Stimulated activated CD4-positive, alpha-beta T cell treated with anti-CD3 and anti-CD28 coated beads, Interleukin-1b, Interleukin-23, amount 100 ng/mL, for 4 hours (primary cell): Measurements from ENCODE around the gene CNTNAP2.

Source experiments
- DNase-seq, 2 donors: peaks; one replicate each; pipeline ENCODE4 v3.0.0-alpha.2; 2020; ENCODE audit warnings: low read depth in 2 of 2

Gene CNTNAP2

DNA sequence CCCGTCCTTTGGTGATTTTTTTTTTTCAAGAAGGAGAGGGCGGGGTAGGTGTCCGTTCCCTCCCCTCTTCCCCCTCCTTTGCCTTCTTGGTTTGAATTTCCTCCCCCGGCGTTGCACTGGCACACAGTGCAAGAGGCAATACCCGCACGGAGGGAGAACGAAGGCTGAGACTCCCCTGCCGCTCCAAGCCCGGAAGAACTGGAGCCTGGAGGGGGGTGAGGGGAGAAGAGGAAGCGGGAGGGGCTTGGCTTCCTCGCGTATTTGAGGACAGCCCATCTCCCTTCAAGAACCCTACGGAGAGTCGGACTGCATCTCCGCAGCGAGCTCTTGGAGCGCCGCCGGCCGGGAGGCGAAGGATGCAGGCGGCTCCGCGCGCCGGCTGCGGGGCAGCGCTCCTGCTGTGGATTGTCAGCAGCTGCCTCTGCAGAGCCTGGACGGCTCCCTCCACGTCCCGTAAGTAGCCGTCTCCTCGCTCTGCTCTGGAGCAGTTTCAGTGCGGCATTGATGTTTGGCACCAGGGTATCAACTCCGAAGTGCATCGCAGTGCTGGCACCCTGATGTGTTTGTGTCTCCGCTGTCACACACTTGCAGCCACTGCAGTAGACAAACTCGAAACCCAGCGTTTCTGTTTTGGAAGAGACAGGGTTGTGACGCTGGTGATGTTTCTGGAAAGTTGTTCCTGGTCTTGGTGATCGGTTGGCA, at the start of gene CNTNAP2:
TSS of gene CNTNAP2 (plus strand) at position 281 of the 702 bp plus-strand sequence. CDS start at position 357, 76 bp downstream.
- DNase-seq = no peak

DNA sequence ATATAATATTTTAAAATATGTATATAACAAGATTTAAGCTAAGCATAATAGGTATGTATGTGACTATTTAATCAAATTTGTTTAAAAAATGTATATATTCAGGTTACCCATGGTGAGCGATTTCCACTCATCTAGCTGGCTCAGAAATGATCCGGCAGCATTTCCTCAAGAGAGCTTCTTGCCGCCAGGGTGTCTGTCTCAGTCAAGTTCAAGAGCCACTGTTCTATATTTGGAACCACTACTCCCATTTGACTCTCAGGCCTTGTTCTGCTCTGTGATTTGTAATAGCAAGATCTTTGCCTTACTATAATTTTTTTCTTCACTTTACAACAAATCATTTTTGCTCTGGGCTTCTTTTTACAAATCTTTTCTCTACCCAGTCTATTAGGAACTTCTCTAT, 48.7 kb upstream of the CNTNAP2 start:
- DNase-seq = no peak

DNA sequence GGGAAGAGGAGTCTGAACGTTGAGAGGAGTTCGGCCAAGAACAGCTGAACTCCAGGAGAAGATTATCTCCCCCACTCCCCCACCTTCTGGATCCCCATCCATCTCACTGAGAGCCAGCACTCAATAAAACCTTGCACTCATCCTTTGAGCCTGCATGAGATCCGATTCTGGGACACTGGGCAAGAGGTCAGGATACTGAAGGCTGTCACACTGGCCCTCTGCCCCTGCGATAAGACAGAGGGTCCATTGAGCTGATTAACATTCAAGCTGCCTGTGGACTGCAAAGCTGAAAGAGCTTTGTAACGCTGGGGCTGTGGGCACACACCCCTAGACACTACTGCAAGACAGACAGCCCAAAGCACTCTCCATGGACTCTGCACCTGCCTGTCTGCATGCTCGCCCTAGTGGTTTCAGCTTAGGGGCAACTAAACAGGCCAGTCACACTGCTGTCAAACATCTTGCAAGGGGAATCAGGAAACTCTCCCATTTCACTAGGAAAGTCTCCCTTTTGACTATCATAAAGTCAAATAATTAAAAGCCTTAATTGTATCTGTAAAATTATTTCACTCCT, 42.3 kb upstream of the CNTNAP2 start:
- DNase-seq = no peak

DNA sequence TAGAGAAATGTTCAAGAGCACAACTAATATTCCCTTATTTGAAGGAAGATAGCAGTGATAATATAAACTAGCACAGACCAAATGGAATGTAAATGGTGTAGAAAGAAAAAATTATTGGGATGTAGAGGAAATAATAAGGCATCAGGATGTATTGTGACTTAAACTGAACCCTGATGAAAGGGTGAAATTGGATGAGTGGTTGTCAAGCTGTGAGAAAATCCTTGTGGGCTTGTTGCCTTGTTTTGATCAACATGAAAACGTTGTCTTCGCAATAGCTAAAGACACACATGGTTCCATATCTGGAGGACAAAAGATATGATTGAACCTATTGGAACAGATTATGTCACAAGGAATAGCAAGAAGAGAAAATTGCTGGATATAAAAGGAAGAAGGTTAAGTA, 40.3 kb upstream of the CNTNAP2 start:
- DNase-seq = no peak

DNA sequence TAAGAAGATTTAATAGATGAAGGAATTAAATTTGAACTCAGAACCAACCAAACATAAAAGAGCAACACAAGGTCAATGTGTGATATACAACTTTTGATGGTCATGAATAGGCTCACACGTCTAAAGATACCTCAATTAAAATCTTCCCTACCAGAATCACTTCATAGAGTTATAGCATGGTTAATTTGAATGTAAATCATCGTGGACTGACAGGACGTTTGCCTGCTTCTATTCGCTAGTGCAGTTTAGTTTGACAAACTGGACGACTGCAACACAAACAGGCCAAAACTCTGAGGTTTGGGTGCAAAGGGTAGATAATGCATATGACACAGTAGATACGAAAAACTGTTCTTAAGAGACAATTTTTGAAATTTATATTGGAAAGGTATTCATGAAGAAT, 32.5 kb upstream of the CNTNAP2 start:
- DNase-seq = no peak

DNA sequence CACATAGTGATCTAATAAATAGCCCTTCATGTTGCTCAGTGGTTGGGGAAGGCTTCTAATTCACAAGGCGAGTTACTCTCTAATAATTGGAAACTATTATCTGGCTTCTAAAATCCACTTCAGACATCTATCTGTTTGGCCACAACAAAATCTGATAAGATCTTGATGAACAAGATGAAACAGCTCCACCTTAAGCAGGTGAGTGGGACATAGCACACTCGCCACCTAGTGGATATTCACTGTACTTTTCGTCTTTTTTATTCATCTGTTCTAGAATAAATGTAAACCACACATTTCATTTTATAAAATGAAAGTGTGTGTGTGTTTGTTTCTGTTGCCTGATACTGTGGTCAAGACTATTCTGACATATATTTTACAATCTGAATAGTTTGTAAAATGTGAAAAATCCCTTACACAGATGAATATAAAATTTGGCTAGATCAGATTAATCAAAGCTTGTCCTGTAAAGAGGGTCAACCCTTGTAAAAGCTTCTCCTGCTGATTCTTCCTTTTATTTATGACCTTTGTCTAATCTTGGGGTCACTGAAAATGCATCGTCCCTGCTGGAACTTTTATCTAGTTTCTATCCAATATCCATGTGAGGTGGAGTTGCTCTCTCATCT, 26.5 kb upstream of the CNTNAP2 start:
- DNase-seq = no peak

DNA sequence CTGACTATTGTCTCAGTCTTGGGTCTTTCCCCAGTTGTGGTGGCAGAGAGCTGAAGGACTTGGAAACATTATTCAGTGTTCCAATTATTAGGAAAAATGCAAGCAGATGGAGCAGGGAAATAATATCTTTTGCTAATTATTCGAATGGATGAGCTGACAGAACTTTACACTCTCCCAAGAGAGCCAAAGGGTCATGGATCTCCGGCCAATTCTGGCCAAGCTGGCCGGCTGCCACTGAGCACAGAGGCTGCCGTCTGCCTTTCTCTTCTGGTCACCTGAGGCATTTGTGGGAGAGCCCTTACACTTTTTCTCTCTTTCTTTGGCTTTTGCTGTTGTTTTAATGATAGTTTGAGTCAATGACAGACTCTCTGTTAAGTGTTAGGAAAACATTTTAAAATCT, 22.2 kb upstream of the CNTNAP2 start:
- no peak for DNase-seq

DNA sequence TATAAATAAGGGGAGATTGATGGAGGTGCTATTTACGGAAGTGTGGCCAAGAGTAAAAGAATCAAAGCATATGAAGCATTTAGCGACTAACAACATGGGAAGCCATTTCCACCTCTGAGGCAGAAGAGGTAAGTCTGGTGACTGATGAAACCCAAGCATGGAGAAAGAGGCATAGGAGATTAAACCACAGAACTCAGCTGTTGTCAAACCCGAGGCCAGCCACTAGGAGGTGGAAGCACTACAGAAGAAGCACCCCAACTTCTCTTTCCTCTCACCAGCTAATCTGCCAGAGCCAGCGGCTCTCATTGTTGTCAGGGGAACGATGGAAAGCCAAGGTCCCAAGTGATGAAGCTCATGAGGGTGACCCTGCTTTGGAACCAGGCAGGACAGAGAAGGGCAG, 19.6 kb upstream of the CNTNAP2 start:
- no peak for DNase-seq

DNA sequence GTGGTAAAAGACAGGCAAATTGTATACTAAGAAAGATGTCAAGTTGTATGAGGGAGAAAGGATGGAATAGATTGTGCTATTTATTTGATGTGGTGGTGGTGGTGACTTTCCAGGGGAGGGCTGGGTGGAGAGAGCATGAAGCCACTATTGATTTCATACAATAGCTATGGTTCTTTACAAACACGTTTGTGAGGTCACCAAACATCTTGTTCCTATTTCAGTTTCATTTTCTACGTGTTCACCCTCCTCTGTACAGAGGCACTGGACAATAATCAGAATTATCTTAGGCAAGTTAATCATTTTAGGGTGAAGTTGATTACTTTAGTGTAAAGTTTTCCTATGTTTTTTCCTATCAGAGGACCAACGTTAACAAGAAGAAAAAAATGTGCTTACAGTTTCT, 10.3 kb upstream of the CNTNAP2 start:
- DNase-seq = no peak

DNA sequence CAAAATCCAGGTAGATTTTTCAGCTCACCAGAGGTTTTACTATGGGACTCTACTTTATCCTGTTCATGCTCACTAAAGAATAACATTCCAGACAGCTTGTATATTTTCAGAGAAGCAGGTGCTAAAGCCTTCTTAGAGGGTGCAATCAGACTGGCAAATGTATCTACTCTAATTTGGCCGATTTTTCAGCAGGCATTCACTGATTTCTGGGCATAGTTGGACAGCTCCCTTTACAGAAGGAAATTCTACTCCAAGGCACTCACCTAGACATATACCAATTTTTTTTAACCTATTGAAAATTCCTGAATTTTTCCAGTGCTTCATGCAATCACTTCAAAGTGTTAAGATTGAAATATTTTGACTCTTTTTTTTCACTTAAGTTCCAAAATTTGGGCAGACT, 3.8 kb upstream of the CNTNAP2 start:
- no peak for DNase-seq

DNA sequence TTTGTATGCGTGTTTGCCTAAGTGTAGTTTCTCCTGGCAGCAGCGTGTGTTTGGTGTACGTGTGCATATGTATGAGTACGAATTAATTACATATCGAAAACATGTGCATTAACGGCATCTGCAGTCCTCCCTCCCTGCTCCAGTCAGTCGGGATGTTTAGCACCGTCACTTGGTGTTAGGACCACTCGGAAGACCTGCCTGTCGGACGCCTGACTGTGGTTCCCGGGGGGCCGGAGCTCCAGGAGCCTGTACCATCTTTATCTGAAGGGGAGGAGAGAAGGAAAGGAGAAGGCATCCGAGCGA, 1.1 kb upstream of the CNTNAP2 start:
- no peak for DNase-seq

DNA sequence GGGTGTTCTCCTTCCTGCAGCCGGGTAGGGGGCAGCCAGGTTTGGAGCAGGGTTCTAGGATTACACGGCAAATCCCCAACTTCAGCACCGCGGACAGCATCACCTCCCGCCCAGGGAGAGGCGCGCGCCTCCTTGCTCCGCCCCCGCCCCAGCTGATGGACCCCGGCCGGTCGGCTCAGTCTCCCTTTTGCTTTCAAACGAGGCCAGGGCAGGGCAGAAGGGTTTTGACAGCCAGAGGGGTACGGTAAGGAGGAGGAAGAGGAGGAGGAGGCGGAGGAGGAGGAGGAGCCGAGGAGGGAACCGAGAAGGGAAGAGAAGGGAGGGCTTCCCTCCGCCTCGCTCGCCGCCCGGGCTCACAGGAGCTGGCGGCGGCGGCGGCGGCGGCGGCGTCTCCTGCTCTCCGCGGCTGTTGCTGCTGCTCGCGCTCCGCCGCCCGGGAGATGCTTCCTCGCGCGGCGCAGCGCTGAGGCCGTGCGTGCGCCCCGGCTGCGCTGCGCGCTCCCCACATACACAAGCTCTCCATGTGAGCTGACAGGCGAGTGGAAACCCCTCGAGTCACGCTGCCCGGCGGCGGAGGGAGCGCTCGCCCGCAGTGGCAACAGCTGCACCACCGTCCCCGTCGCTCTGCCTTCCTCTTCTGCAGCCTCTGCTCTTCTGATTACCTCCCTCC, 615 bp upstream of the CNTNAP2 start:
- DNase-seq = no peak

DNA sequence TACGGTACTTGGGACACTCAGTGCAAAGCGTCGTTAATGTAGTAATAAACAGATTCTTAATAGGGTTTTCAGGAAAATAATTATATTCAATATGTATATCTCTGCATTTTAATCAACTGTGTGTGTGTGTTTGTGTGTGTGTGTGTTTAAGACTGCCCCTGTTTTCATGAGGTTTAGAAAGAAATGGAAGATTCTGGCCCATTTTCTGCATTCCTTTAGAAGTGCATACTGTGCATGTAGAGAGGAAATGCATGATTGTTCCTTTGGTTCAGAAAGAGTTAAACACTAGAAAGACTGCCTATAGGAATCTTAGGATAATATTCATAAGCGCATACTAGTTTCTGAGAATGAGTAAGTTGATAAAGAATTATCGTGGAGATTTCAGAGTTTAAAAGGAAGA, 975 bp downstream of the CNTNAP2 start:
- no peak for DNase-seq

DNA sequence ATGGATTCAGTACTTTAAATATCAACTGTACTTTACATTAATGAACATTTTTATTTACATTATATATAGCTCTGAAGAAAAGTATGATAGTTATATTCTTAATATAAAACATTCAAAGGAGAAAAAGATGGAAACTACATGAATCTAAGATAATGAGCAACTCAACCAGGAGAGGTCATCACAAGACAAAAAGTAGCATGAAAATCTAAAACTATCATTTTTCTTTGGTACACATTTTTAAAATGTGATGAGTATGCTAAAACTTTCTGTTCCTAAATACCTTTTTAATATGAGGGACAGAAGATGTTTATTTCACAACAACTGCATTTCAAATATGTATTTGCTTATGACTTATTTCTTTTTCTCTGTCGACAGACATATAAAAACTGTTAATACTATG, 2.4 kb downstream of the CNTNAP2 start:
- no peak for DNase-seq

DNA sequence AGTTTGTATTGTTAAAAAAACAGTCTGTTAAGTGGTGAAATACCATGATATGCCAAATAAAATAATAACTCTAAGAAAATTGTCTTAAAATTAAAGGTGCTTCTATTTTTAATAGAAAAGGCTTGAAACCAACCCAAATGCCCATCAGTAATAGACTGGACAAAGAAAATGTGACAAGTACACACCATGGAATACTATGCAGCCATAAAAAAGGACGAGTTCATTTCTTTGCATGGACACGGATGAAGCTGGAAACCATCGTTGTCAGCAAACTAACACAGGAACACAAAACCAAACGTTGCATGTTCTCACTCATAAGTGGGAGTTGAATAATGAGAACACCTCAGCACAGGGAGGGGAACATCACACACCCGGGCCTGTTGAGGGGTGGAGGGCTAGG, 7.1 kb downstream of the CNTNAP2 start:
- DNase-seq = no peak

DNA sequence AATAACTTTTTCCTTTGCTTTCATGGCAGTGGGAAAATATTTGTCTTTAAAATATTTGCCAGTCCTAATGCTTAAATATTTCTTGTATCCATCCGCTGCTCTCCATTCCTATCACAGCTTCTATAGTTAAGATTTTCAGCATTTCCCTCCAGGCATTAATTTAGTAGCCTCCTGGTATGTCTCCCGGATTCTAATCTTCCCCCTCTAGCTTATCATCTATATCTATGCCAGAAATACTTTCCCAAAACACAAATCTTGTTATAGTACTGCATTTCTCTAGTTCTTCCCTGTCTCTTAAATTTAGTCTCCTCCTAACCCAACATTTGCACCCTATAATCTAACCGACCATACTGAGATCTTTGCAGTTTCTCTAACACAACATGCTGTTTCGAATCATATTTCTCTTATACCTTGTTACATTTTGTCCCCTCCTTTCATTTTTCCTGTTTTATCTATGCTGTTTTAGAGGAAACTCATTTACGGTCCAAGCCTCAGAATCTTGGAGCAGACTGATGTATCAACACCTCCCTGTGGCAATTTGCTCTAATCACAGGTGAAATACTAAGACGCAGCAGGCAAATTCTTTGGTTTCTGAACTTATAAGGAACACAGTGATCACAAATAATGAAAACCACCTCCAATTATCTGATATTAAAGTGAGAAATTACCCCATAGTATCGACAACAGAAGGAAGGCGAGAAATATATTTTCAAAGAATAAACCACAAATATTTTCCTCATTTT, 10.3 kb downstream of the CNTNAP2 start:
- no peak for DNase-seq

DNA sequence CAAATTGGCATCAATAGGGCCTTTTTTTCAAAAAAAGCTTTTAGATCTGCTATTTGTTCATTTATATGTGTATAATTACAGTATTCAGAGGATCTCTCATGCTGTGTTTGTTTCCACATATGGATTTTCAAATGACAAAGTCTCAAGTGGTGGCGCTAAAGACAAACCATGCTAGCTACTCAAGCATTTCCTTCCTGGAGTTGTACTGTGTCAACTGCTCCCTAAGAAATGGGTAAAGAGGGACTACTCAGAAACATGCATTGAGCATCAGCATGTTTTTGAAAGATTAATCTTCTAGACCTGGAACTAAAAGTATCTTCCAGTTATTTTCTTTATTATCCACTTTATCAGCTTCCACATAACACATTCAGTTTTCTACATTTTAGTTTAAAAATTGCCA, 12.7 kb downstream of the CNTNAP2 start:
- no peak for DNase-seq

DNA sequence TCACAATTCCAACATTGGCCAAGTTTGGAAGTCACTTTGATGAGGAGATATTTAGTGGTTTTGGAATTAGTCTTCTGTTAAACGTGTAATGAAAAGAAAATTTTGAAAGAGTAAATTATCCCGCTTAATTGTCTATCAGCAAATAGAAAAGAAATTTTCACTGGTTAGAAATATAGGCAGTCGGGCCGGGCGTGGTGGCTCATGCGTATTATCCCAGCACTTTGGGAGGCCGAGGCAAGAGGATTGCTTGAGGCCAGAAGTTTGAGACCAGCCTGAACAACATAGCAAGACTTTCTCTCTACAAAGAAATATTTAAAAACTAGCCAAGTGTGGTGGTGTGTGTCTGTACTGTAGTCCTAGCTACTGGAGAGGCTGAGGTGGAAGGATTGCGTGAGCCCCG, 13.4 kb downstream of the CNTNAP2 start:
- DNase-seq = no peak

DNA sequence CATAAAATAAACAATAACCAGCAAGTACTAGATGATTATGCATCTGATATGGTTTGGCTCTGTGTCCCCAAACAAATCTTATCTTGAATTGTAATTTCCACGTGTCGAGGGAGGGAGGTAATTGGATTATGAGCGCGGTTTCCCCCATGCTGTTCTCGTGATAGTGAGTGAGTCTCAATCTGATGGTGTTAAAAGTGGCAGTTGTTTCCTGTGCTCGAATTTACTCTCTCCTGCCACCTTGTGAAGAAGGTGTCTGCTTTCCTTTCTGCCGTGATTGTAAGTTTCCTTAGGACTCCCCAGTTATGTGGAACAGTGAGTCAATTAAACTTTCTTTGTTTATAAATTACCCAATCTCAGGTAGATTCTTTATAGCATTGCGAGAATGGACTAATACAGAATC, 15.1 kb downstream of the CNTNAP2 start:
- DNase-seq = no peak

DNA sequence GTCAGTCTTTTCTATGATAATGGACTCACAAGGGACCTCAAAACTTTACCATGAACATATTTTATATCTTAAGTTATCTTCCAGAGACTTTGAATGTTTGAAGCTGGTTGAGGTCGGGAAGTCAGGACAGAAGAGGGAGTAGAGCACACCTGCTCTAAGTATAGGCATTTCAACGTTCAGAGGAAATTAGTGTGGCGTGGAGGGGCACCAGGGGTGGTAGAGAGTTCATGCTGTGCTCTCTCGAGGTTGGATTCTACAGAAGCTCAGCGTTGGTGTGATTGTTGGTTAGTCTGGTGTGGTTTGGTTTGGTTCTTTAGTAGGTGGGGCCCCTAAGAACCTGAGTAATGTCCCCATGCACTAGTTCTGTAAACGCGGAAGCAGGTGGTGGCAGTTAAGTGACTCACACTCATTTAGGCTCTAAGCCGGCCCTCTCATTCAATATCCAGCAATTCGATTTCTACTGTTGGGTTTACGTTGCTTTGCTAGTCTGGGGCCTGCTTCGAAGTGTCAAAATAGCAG, 19.8 kb downstream of the CNTNAP2 start:
- no peak for DNase-seq

DNA sequence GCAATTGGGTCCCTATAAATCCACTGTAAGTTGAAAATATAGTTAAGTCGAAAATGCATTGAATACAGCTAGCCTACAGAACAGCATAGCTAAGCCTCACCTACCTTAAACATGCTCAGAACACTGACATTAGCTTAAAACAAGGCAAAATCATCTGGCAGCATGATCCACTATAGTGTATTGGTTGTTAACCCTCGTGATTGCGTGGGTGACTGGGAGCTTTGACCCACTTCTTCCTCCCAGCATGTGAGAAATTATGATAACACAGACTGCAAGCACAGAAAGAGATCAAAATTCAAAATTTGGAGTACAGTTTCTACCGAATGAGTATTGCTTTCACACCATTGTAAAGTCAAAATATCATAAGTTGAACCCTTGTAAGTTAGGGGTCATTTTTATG, 22.3 kb downstream of the CNTNAP2 start:
- DNase-seq = no peak

DNA sequence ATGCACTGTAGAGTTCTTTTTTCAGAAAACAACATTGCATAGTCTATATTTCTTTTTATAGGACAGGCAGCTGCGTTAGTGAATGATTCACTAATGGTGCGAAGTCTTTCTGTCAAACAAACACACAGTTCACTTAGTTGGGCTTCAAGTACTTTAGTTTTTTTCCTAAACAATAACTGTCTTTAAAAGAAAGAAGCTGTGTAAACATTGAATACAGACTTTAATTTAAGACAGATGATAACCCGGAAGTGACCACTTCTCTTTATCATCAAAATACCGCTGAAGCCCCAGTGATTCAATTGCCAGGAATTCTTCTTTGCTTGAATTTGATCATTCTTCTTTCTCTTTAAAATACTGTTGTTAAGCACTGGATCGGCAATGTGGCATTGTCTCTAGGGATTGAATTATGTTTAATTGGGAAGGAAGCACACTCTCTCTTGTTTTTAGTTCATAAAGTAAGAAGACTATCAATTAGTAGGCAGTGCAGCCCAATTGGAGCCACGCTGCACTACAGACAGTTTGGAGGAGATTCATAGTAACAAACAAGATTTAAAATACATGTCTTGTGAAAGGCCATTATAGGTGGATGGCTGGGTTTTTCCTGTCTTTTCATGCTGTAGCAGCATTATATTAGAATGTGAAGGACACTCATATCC, 30.4 kb downstream of the CNTNAP2 start:
- DNase-seq = no peak
